HG03575 (cell line): ENCODE measurements around the gene VAT1L.
"Not testable (repeated sequence)": the region's sequence is repeated elsewhere in the genome, so short reads cannot be mapped to it uniquely, and the experiment has no call there.

Source experiments
- ATAC-seq: cut with Tn5 transposase; IDR thresholded peaks from one replicate; pipeline ENCODE4 v1.9.1; 2021; ENCODE audit not compliant: unreplicated experiment, insufficient number of reproducible peaks, low FRiP score; ENCODE audit errors: extremely low read depth

VAT1L gene

DNA sequence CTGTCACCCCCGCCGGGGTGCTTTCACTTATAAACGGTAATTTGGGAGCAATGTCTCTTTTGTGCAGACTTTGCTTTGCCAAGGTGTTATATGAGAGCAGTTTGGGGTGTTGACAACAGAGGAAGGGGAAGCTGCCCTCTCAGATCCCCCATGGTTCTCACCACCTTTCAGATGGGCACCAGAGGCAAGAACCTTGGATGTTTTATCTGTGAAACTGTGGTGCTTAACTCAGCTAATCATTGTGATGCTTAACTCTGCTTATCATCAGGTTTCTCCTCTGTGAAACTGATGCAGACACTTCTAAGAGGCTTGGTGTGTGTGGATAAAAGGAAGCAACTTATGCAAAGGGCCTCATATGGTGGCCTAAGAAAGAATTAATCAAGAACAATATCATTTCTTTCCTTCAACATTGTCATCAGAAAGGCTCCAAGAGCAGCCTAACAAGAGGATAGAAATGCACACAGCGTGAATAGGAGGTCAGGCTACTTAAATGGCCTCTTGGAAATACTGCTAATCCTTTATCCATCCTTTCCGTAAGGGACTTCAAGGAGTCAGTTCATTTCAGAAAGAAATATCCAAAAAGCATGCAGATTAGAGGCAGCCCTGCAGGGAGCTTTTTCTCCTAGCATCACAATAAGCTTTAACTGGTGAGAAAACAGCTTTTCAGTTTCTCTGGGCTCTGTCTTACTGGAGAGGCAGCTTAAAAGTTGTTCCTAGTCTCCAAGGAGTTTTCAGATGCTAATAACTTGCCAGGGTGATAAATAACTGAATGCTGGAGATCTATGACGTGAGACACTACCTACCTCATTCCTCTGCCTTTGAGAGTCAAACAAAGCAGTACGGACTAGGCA, 178.9 kb downstream of the VAT1L start:
- ATAC-seq, result no peak

DNA sequence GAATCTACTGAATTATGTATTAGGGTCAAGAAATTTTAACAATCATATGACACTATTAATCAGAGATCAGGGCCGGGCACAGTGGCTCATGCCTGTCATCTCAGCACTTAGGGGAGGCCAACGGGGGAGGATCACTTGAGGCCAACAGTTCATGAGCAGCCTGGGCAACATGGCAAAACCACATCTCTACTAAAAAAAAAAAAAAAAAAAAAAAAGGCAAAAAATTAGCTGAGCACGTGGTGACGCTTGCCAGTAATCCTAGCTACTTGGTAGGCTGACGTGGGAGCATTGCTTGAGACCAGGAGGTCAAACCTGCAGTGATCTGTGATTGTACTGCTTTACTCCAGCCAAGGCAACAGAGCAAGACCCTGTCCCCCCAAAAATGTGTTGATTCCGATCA, 181.5 kb downstream of the VAT1L start:
- ATAC-seq, result no peak

DNA sequence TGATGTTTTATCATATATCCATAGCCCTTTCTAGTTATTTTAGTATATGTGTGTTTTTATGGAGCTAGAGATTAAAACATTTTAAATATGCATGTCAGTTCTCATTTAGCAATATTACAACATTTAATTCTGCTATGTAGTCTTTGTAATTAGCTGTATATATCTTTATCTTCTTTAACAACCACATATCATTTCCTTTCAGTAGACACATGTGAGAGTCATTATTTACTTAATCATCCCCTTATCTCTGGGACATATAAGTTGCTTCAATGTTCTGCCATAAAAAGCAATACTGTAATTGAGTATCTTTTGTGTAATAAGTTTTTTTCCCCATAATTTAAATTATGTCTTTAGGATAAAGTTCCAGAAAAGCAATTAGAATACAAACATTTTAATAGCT, 182.0 kb downstream of the VAT1L start:
- no peak for ATAC-seq

DNA sequence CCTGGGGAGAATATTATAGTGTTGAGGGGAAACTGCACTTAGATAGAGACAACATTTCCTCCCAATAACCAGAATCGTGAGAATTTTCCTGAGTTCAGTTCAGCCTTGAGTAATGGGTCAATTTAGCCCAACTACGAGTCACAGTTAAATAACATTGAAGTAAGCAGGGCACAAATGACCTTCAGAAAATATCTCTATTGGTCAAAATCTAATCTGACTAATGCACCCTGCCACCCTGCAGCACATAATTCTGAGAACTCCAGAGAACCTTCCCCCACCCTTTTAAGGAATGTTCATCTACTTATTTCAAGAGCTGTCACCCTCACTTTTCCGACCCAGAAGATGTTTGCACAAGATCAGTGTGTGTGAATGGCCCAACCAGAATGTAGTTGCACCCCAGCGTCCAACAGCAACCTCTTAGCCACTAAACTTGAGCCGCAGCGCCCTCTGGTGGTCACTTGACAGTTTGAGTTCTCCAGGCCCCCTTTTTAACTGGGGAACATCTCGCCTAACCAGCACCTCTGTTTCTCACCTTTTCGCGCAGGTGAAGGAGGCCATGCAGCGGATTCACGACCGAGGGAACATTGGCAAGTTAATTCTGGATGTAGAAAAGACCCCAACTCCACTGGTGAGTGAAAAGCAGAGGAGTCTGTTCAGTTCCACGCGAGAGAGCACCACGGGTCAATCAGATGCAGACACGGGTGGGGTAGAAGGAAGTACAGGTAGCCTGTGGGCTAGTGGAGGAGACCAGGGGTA, 183.1 kb downstream of the VAT1L start:
- ATAC-seq, result no peak

DNA sequence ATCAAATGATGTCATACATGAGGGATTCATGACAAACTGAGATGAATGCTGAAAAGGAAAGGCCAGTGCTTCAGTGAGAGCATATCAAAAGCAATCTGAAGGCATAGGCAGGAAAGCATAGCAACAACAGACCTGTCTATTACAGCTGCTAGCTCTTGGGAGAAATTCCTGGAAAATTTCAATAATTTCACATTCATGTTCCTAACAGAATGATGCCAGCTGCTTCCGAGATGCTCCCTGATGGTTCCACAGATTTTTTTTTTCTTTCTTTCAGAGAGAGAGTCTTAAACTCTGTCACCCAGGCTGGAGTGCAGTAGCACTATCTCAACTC, 183.7 kb downstream of the VAT1L start:
- ATAC-seq, result no peak

DNA sequence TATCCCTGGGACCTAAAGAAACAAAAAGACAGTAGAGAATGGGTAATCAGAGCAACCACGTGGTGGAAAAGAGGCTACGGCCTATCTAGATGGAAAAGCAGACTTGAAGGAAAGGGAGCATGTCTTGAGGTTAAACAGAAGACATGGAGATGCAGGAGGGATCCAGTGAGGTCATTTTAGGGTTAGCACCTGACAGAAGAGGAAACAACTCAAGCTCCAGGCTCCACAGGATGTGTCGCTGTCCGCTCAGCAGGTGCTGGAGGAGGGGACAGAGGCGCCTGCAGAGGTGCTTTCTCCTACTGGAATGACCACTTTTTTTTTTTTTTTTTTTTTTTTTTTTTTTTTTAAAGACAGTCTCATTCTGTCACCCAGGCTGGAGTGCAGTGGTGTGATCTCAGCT, 186.5 kb downstream of the VAT1L start:
- no peak for ATAC-seq

DNA sequence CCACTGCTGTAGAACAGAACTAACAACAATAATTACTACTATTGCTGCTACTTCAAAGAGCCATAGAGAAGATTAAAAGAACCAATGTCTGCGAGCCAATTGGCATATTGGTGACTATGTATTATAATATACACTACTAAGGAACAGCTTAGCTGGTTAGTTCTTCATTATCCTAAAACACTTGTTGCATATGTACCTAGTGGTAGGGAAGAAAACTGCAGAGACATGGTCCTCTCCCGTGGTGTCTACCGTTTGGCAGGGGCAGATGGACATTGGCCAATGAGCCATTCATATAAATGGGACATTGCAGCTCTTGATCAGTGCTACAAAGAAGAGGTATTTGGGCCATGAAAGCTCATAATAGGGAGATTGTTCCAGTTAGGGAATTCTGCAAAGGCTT, 187.6 kb downstream of the VAT1L start:
- ATAC-seq, result no peak

DNA sequence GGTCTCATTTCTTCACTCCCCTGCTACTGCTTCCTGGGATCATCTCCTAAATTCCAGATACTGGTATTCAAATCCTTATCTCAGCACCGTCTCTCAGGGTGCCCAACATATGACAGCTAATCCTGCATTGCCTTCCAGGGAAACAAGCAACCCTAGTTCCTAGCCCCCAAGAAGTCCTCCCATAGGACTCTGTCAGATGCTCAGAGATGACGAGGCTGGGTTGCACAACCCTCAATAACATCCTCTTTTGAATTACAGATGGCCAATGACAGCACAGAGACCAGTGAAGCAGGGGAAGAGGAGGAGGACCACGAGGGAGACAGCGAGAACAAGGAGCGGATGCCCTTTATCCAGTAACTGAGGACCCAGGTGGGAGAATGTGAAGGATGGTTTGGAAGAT, 189.0 kb downstream of the VAT1L start:
- no peak for ATAC-seq

DNA sequence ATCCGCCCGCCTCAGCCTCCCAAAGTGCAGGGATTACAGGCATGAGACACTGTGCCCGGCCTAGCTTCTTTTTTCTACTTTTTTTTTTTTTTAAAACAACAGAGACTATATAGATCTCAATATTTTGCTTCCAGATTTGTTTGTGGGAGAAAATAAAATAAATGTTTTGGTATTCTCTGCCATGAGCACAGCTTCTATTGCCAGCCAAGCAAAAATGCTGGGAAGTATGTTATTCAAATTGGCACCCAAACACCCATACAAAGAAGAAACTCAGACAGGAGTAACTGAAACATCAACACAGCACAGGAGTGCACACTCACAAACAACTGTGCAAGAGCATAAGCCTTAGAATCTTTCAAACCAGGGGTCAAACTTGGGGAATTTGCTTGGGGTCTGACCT, 196.7 kb downstream of the VAT1L start:
- no peak for ATAC-seq

DNA sequence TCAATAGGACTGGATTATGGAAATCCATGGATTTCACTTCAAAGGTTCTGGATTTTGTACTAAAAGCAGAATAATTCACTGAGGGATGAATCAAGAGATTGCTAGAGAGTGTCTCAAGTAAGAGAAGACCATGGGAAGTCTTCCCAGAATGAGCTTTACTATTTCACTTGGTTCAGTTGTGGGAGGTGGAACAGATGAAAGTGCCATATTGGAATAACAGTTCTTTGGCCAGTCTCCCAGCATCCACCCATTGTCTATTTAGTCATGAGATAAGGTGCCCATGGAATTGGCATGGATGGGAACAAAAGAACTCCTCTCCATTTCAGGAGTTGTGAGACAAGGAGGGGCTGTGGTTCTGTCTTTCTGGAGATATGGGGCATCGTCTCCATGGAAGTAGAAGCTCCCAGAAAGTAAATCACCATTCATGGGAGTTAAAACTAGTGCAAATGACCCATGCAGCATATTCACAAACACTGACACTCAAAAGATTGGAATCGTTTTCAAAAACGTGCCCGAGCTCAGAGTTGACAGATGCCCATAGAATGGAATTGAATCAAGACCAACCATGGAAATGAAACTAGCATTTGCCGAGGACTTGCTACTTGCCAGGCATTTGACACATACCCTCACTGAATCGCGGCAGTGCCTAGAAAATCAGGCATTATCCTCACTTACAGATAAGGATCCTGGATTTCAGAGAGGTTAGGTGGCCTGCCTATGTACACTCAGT, 197.8 kb downstream of the VAT1L start:
- no peak for ATAC-seq

DNA sequence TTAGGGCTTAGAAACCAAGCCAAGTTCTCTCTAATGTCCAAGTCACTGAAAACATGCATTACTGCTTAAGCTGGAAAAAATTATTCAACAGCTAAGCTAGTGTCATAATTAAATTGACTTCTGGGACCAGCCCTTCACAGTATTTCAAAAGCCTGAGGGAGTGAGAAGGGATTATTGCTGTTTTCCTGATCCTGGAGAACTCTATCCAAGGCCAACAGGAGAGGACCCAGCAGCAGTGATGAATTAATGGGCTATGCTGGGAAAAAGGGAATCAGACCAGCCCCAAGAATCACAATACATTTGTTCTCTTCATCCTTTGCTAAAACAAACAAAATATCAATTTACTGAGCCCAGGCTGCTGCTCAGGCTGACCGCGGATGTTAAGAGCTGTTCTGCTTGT, 199.4 kb downstream of the VAT1L start:
- no peak for ATAC-seq

DNA sequence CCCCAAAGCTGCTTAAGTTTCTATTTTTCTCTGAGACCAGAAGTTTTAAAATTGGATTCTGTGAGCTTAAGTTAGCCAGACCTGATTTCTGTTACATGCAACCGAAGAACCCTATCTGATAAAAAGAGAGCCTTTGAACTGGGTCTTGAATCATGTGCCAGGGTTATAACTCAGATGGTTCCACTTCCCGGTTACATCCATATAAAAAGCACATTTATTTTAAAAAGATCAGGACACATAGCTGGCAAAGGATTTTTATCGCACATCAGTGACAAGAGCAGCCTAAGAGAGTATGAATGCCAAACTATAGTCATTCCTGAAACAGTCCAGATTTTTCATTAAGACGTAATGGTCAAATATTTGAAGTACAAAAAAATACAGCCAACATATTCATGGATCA, 201.5 kb downstream of the VAT1L start:
- ATAC-seq, result no peak

DNA sequence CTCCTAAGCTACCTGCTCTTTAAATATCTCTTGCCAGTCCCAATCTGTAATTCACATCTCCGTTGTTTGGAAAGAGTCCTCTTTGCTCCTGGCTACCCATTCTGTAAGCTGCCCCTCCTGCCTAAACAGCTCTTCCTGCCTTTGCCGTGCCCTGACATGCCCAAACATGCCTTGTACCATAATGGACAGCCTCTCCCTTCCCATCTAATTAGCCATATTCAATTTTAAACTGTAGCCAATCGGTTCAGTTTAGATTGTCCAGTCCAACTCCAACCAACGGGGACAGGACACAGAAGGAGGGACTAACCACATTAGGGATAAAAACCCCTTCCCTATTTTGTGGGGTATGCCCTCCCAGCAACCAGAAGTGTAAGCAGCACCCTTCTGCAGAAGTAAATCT, 203.3 kb downstream of the VAT1L start:
- no peak for ATAC-seq

DNA sequence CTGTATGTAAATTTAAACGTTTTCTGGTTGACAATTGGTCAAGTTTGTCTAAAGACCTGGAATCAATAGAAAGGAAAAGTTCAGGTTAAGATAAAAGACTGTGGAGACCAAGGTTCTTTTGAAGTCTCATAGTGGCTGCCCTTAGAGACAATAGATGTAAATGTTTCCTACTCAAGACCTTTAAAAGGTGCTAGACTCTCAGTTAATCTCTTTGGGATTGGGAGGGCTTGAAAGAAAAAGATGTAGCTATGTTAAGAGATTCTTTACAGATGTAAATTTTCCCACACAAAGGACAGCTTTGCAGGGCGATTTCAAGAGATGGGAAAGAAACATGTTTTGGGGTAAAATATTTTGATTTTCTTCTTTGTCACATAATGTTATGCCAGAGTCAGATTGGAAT, 204.0 kb downstream of the VAT1L start:
- not testable (repeated sequence) for ATAC-seq

DNA sequence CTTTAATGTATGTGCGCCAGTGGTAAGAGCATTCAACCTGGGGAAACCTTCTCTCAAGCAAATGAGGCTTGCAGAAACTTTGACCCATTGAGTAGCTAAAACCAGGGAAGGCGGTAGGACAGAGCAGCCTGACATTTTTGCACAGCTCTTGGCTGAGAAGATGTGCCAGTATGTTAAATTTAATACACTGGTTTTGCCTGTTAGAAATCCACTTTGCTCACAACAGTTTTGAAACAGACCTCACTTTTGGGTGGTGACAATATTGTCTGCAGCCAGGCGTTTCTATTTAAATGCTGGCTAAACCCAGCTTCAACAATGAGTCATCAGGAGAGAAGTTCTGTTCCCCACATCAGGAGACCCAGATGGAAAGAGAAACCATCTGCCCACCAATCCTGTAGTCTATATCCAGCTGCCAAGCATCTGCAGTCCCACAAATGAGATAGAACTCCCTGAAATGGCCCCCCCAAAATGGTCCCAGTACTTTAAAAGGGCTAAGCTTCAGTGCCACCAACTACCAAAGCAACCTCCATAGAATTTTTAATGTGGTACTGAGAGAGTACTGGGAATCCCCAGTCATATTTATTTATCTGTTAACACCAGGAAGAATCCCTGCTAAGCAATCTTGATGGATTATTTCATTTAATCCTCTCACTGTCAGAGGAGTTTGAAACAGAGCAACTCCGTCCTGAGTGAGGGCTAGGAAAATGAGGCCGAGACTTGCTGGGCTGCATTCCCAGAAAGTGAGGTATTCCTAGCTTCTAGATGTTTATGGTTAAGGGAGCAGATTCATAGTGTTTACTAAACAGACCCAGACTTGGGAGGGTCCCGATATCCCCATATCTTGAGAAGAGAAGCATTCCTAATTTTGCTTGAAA, 205.0 kb downstream of the VAT1L start:
- no peak for ATAC-seq

DNA sequence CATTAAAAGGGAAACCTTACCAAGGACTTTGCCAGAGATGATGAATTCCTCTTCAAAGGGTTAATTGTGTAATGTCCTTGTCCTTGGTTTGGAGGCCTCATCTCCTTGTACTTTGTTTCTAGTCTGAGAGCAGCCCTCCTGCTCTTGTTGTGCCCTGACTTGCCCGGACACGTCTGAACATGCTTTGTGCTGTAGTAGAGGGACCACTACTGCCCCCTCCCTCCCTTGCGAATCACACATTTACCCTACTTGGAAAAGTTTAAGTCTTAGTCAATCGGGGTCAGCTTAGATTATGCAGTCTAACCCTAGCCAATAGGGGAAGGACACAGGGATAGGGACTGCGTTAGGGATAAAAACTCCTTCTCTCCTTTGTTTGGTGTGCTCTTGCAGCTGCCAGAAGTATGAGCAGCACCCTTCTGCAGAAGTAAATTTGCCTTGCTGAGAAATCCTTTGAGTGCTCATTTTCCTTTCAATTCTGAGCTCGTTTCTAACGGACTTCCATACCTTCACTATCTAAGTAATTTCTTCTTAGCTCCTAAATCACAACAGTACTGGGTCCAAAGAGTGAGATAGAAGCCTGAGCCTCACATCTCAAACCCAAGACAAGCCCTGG, 207.6 kb downstream of the VAT1L start:
- no peak for ATAC-seq

DNA sequence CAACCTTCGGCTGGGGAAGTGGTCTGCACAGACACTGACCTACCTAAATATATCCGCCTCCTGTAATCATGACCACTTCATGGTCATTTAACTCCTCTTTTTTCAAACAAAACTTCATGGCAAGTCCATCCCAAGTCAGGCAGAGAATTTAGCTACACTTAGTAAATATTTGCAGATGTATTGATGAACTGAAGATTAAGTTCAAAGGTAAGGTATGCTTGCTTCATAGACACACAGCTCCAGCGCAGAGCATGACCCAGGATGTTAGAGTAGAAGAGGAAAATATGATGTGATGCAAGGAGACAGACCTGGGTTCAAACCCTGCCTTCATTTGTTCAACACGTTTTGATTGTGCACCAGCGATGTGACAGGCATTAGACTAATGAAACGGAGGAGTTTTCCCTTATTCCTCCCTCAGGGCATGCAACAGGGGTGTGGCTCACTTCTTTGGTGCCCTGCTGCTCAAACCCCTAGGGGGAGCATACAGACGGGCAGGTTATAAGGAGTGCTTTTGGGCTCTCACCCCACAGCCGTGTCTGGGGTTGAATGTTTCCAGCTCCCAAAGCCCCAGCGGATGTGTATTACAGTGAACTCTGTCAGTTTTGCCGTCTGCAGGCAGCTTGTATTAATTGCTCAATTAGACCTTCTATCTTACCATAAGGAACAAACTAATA, 210.1 kb downstream of the VAT1L start:
- no peak for ATAC-seq

DNA sequence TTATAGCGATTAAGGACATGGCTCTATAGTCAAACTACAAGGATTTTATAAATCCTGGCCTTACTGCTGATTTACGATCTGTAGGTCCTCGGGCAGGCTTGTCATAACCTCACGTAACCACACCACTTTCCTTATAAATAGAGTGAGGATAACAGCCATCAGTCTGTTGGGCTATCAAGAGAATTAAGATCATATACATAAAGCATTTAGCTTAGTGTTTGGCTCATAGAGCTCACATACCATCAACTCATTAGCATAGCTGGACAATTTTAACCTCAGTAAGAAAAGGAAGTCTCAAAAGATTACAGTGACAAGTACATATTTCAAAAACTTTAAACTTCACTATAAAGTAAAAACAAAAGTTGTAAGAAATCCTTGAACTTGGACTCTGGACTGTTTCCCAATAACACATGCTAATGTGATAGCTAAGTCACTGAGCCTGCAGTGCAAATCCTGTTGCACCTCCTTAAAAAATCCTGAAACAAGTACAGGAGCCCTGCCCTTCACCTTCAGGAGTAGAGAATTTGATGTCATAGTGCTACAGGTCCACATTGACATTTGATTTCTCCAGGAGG, 213.2 kb downstream of the VAT1L start:
- no peak for ATAC-seq
